ENCODE data around the gene PCBD1. TPM values are rescaled to one million over a fixed set of nuclear protein-coding genes. Genes with fewer than 3 reads are reported as not detected.

PCBD1 gene
- total RNA-seq, 1 experiment from 2014 or later = 65.8 TPM

GRCh38 chr10:70906031-70906783 is 17.8 kb upstream of the PCBD1 start:
- DNase-seq (ENCODE audit: low spot score) = no peak
- in situ Hi-C loops (cut with HindIII; ENCODE audit: low sequenced_read_pairs) = no loop called here

- in situ Hi-C loops (cut with HindIII; ENCODE audit: low sequenced_read_pairs) = no loop called here
- no peak for DNase-seq (ENCODE audit: low spot score)
These were observed 17.0 kb upstream of the PCBD1 start for GRCh38 chr10:70905071-70906021.

- DNase-seq (ENCODE audit: low spot score) = peak; percentile 82
- in situ Hi-C loops (cut with HindIII; ENCODE audit: low sequenced_read_pairs) = no loop called here
These were observed 15.0 kb upstream of the PCBD1 start for GRCh38 chr10:70903262-70903921.

- peak; percentile 14 for DNase-seq (ENCODE audit: low spot score)
- in situ Hi-C loops (cut with HindIII; ENCODE audit: low sequenced_read_pairs) = no loop called here
These were observed 14.4 kb upstream of the PCBD1 start for GRCh38 chr10:70902661-70903261.

- DNase-seq (ENCODE audit: low spot score) = no peak
- in situ Hi-C loops (cut with HindIII; ENCODE audit: low sequenced_read_pairs) = no loop called here
These were observed 13.0 kb upstream of the PCBD1 start for GRCh38 chr10:70901276-70901878.

GRCh38 chr10:70899096-70899495 is 10.7 kb upstream of the PCBD1 start:
- in situ Hi-C loops (cut with HindIII; ENCODE audit: low sequenced_read_pairs) = no loop called here
- DNase-seq (ENCODE audit: low spot score) = no peak

- no peak for DNase-seq (ENCODE audit: low spot score)
- in situ Hi-C loops (cut with HindIII; ENCODE audit: low sequenced_read_pairs) = no loop called here
These were observed 10.3 kb upstream of the PCBD1 start for GRCh38 chr10:70898687-70899086.

- in situ Hi-C loops (cut with HindIII; ENCODE audit: low sequenced_read_pairs) = no loop called here
- DNase-seq (ENCODE audit: low spot score) = no peak
These were observed 8.2 kb upstream of the PCBD1 start for GRCh38 chr10:70896551-70896950.

GRCh38 chr10:70894416-70894815 is 6.1 kb upstream of the PCBD1 start:
- no peak for DNase-seq (ENCODE audit: low spot score)
- in situ Hi-C loops (cut with HindIII; ENCODE audit: low sequenced_read_pairs) = no loop called here

- in situ Hi-C loops (cut with HindIII; ENCODE audit: low sequenced_read_pairs) = no loop called here
- no peak for DNase-seq (ENCODE audit: low spot score)
These were observed 5.1 kb upstream of the PCBD1 start for GRCh38 chr10:70893227-70894006.

GRCh38 chr10:70892631-70893030 is 4.3 kb upstream of the PCBD1 start:
- in situ Hi-C loops (cut with HindIII; ENCODE audit: low sequenced_read_pairs) = no loop called here
- no peak for DNase-seq (ENCODE audit: low spot score)

- in situ Hi-C loops (cut with HindIII; ENCODE audit: low sequenced_read_pairs) = no loop called here
- DNase-seq (ENCODE audit: low spot score) = no peak
These were observed 3.3 kb upstream of the PCBD1 start for GRCh38 chr10:70891627-70892026.

- peak; percentile 15 for DNase-seq (ENCODE audit: low spot score)
These were observed 2.6 kb upstream of the PCBD1 start for GRCh38 chr10:70890917-70891431.

GRCh38 chr10:70889291-70889690 is 926 bp upstream of the PCBD1 start:
- in situ Hi-C loops (cut with HindIII; ENCODE audit: low sequenced_read_pairs) = no loop called here
- DNase-seq (ENCODE audit: low spot score) = no peak

More at GRCh38 chr10:70890917-70891431, 2.6 kb upstream of the PCBD1 start:
- in situ Hi-C loops (cut with HindIII; ENCODE audit: low sequenced_read_pairs) = no loop called here

GRCh38 chr10:70886921-70887665 is 1.3 kb downstream of the PCBD1 start:
- peak; percentile 71 for DNase-seq (ENCODE audit: low spot score)
- in situ Hi-C loops (cut with HindIII; ENCODE audit: low sequenced_read_pairs) = no loop called here

- in situ Hi-C loops (cut with HindIII; ENCODE audit: low sequenced_read_pairs) = no loop called here
These were observed 2.1 kb downstream of the PCBD1 start for GRCh38 chr10:70885931-70886903.

More at GRCh38 chr10:70885931-70886903, 2.1 kb downstream of the PCBD1 start:
- DNase-seq (ENCODE audit: low spot score) = peak; percentile 49

Measured in G401 (cell line).